BLaER1 (cell line): ENCODE data around the gene PGLYRP3.
A peak's percentile ranks its signal among the peaks of the same experiment; 100 is the strongest.

ENCODE experiments used
- H3K27ac ChIP-seq: shearing (Covaris generic); formaldehyde crosslinking; 2 replicates; pipeline ENCODE4 v1.8.1; 2022
- H3K27me3 ChIP-seq: shearing (Covaris generic); formaldehyde crosslinking; 2 replicates; pipeline ENCODE4 v1.8.1; 2022
- H3K36me3 ChIP-seq: shearing (Covaris generic); formaldehyde crosslinking; 2 replicates; pipeline ENCODE4 v1.8.1; 2022
- H3K4me1 ChIP-seq: shearing (Covaris generic); formaldehyde crosslinking; 2 replicates; pipeline ENCODE4 v1.8.1; 2022
- H3K4me2 ChIP-seq: shearing (Covaris generic); formaldehyde crosslinking; 2 replicates; pipeline ENCODE4 v1.8.1; 2022
- H3K4me3 ChIP-seq: shearing (Covaris generic); formaldehyde crosslinking; 2 replicates; pipeline ENCODE4 v1.8.1; 2022
- H3K9ac ChIP-seq: shearing (Covaris generic); formaldehyde crosslinking; 2 replicates; pipeline ENCODE4 v1.8.1; 2022
- H3K9me3 ChIP-seq: shearing (Covaris generic); formaldehyde crosslinking; 2 replicates; pipeline ENCODE4 v1.8.1; 2022
- H4K20me1 ChIP-seq: shearing (Covaris generic); formaldehyde crosslinking; 2 replicates; pipeline ENCODE4 v1.8.1; 2022
- Cebpa-rat ChIP-seq: shearing (Covaris generic); IDR thresholded peaks from 2 replicates; pipeline ENCODE4 v1.8.1; 2022

Gene PGLYRP3

GRCh38 chr1:153292740-153293479, 19.8 kb downstream of the PGLYRP3 start:
- Histone ChIP-seq H3K36me3 (no peaks in the 10 kb centered on the region), H3K27ac (peak overlapping the region; percentile 83), H3K4me2 (peak overlapping the region; percentile 94), H3K9me3 (peaks cover 6% of the 10 kb centered on the region), H3K9ac (peak overlapping the region; percentile 77), H4K20me1 (no peaks in the 10 kb centered on the region), H3K4me1 (peaks cover 75% of the 10 kb centered on the region), H3K4me3 (peak overlapping the region; percentile 58), H3K27me3 (no peaks in the 10 kb centered on the region)
- no peak for TF ChIP-seq Cebpa-rat

GRCh38 chr1:153292185-153292584, 20.6 kb downstream of the PGLYRP3 start:
- Histone ChIP-seq H3K9ac (peak overlapping the region; percentile 77), H3K4me2 (peak overlapping the region; percentile 94), H3K27me3 (no peaks in the 10 kb centered on the region), H3K4me3 (peak overlapping the region; percentile 58), H3K27ac (peak overlapping the region; percentile 83), H3K4me1 (peaks cover 68% of the 10 kb centered on the region), H3K36me3 (no peaks in the 10 kb centered on the region), H4K20me1 (no peaks in the 10 kb centered on the region), H3K9me3 (0 out of 2 replicates have a peak, but pooled peaks cover 4% of the 10 kb centered on the region)
- no peak for TF ChIP-seq Cebpa-rat

GRCh38 chr1:153291514-153291913, 21.2 kb downstream of the PGLYRP3 start:
- no peak overlapping the region for H3K9ac ChIP-seq
- H4K20me1 ChIP-seq: no peaks in the 10 kb centered on the region
- H3K27ac ChIP-seq: peak overlapping the region; percentile 83
- H3K4me3 ChIP-seq: no peak overlapping the region
- 0 out of 2 replicates have a peak, but pooled peaks cover 4% of the 10 kb centered on the region for H3K9me3 ChIP-seq
- peak overlapping the region; percentile 94 for H3K4me2 ChIP-seq
- TF ChIP-seq Cebpa-rat: no peak
- H3K36me3 ChIP-seq: no peaks in the 10 kb centered on the region
- H3K4me1 ChIP-seq: peaks cover 61% of the 10 kb centered on the region
- no peaks in the 10 kb centered on the region for H3K27me3 ChIP-seq

GRCh38 chr1:153288634-153289275, 24.0 kb downstream of the PGLYRP3 start:
- Histone ChIP-seq H3K9ac (no peak overlapping the region), H4K20me1 (no peaks in the 10 kb centered on the region), H3K36me3 (no peaks in the 10 kb centered on the region), H3K4me1 (peaks cover 34% of the 10 kb centered on the region), H3K4me2 (no peak overlapping the region), H3K4me3 (no peak overlapping the region), H3K9me3 (no peaks in the 10 kb centered on the region), H3K27me3 (no peaks in the 10 kb centered on the region), H3K27ac (no peak overlapping the region)
- TF ChIP-seq Cebpa-rat: no peak

- no peak overlapping the region for H3K27ac ChIP-seq
- no peak overlapping the region for H3K4me2 ChIP-seq
- no peaks in the 10 kb centered on the region for H3K9me3 ChIP-seq
- peaks cover 4% of the 10 kb centered on the region; the same call in 1 of the 2 replicates for H3K4me1 ChIP-seq
- H3K27me3 ChIP-seq: no peaks in the 10 kb centered on the region
- H3K9ac ChIP-seq: no peak overlapping the region
- H4K20me1 ChIP-seq: no peaks in the 10 kb centered on the region
- no peak overlapping the region for H3K4me3 ChIP-seq
- no peaks in the 10 kb centered on the region for H3K36me3 ChIP-seq
- no peak for TF ChIP-seq Cebpa-rat
Measured at GRCh38 chr1:153277852-153278251, 34.9 kb downstream of the PGLYRP3 start.

DNA sequence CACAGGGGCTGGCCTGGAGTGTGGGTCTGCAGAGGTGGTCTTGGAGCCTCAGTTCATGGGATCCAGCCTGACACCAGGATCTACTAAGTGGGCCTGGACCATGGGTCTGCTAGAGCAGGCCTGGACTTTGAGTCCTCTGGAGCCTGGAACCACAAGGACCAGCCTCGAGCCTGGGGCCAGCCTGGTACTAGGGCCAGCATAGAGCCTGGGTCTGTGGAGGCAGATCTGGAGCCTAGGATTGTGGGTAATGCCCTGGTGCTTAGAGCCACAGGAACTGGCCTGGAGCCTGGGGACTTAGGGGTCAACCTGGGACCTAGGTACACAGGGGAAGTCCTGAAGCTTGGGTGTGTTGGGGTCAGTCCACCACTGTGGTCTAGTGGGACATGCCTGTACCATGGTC, 40.6 kb downstream of the PGLYRP3 start:
- no peak overlapping the region for H3K4me2 ChIP-seq
- H3K9ac ChIP-seq: no peak overlapping the region
- H3K4me3 ChIP-seq: no peak overlapping the region
- H3K27ac ChIP-seq: no peak overlapping the region
- no peaks in the 10 kb centered on the region for H3K4me1 ChIP-seq
- no peaks in the 10 kb centered on the region for H3K9me3 ChIP-seq
- TF ChIP-seq Cebpa-rat: no peak
- H3K36me3 ChIP-seq: no peaks in the 10 kb centered on the region
- H3K27me3 ChIP-seq: no peaks in the 10 kb centered on the region
- no peaks in the 10 kb centered on the region for H4K20me1 ChIP-seq

GRCh38 chr1:153271711-153272110, 41.0 kb downstream of the PGLYRP3 start:
- no peak for TF ChIP-seq Cebpa-rat
- H3K4me1 ChIP-seq: no peaks in the 10 kb centered on the region
- no peaks in the 10 kb centered on the region for H3K27me3 ChIP-seq
- no peak overlapping the region for H3K4me2 ChIP-seq
- no peaks in the 10 kb centered on the region for H3K9me3 ChIP-seq
- no peaks in the 10 kb centered on the region for H3K36me3 ChIP-seq
- no peaks in the 10 kb centered on the region for H4K20me1 ChIP-seq
- H3K4me3 ChIP-seq: no peak overlapping the region
- no peak overlapping the region for H3K27ac ChIP-seq
- no peak overlapping the region for H3K9ac ChIP-seq

GRCh38 chr1:153265457-153265856, 47.3 kb downstream of the PGLYRP3 start:
- no peak overlapping the region for H3K4me3 ChIP-seq
- H3K9me3 ChIP-seq: peaks cover 10% of the 10 kb centered on the region
- TF ChIP-seq Cebpa-rat: no peak
- H3K4me1 ChIP-seq: peaks cover 34% of the 10 kb centered on the region
- H3K4me2 ChIP-seq: no peak overlapping the region
- no peak overlapping the region for H3K9ac ChIP-seq
- H3K27ac ChIP-seq: no peak overlapping the region
- peaks cover 4% of the 10 kb centered on the region; the same call in 1 of the 2 replicates for H4K20me1 ChIP-seq
- H3K27me3 ChIP-seq: peaks cover 37% of the 10 kb centered on the region
- H3K36me3 ChIP-seq: no peaks in the 10 kb centered on the region

DNA sequence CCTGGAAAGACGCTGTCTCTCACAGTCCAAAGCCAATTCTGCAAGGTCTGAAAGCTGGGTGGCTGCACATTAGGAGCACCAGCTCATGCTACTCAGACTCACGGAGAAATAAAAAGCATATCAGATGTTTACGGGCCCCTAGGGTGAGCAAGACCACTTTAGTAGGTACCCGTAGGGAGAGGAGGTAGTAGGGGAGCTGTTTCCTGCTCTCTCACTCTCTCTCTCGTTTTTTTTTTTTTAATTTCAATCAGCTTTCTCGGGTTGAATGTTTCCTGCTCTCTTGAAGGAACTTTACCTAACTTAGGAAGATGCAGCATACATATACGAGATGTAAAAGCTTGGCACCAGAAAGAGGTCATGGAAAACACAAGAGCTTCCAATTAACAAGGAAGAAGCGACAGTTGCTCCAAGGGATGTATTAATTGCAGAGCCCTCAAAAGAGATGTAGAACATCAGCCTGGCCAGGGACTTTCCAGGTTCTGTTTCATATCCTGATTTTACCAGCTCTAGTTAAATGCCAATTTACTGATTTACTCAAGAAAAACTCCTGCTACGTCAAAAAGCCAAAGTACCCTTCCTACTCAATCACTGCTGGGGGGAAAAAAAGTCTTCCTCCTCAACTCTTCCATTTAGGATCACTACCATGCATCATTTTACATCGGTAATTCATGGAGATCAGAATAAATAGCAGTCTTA, 50.1 kb downstream of the PGLYRP3 start:
- peaks cover 10% of the 10 kb centered on the region for H3K9me3 ChIP-seq
- no peak for TF ChIP-seq Cebpa-rat
- no peaks in the 10 kb centered on the region for H3K36me3 ChIP-seq
- peaks cover 54% of the 10 kb centered on the region for H3K27me3 ChIP-seq
- H3K4me3 ChIP-seq: peak overlapping the region; percentile 72
- no peak overlapping the region for H3K27ac ChIP-seq
- peak overlapping the region; percentile 100 for H3K4me2 ChIP-seq
- H3K4me1 ChIP-seq: peaks cover 36% of the 10 kb centered on the region
- H3K9ac ChIP-seq: no peak overlapping the region
- peaks cover 8% of the 10 kb centered on the region; the same call in 1 of the 2 replicates for H4K20me1 ChIP-seq

DNA sequence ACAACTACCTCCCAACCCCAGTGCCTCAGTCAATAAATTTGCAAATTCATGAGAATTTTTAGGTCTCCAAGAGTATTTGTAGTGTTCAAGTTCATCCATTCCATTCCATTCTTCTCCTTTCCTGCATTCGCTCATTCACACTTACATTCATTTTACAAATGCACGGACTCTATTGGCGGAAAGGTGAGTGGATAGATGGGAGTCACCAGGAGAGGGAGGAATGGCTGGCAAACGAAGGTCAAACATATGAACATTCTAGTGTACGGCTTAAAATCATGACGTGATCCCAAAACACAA, 50.7 kb downstream of the PGLYRP3 start:
- peak overlapping the region; percentile 100 for H3K4me2 ChIP-seq
- peak overlapping the region; percentile 72 for H3K4me3 ChIP-seq
- peaks cover 10% of the 10 kb centered on the region for H3K9me3 ChIP-seq
- H4K20me1 ChIP-seq: peaks cover 8% of the 10 kb centered on the region; the same call in 1 of the 2 replicates
- TF ChIP-seq Cebpa-rat: no peak
- H3K4me1 ChIP-seq: peaks cover 36% of the 10 kb centered on the region
- H3K36me3 ChIP-seq: no peaks in the 10 kb centered on the region
- H3K27ac ChIP-seq: no peak overlapping the region
- H3K27me3 ChIP-seq: peaks cover 54% of the 10 kb centered on the region
- H3K9ac ChIP-seq: peak overlapping the region; percentile 65; the same call in 1 of the 2 replicates
